ENCODE measurements around the gene ATXN1. TPM values are rescaled to one million over a fixed set of nuclear protein-coding genes. Genes with fewer than 3 reads are reported as not detected.

ATXN1 gene
- total RNA-seq, 4 donors from 2014 or later = 42.4 to 74.9 (median 52.1) TPM

GRCh38 chr6:16596616-16597331 lies 164.5 kb downstream of the ATXN1 start:
- no peak overlapping the region for H3K4me3 ChIP-seq
- no peaks in the 10 kb centered on the region for H3K9me3 ChIP-seq
- intact Hi-C loops (cut with DNase I) = no loop called here
- H3K27ac ChIP-seq (replicated peaks in 1 of 4) = no peak overlapping the region
- peaks cover 0 to 3% (median 0%) of the 10 kb centered on the region in 4 donors for H3K36me3 ChIP-seq
- TF ChIP-seq POLR2A (IDR thresholded peaks at IDR 0.05; ENCODE audit: low read depth) = no peak
- no peak for TF ChIP-seq CTCF (IDR thresholded peaks at IDR 0.05)
- TF ChIP-seq EP300 (IDR thresholded peaks at IDR 0.05) = no peak
- H3K4me1 ChIP-seq = no peaks in the 10 kb centered on the region
- no peaks in the 10 kb centered on the region for H3K27me3 ChIP-seq
- 93% methylated on average over 10 of the region's 10 CpGs for WGBS
- DNase-seq (ENCODE audit: extremely low spot score) = peak; percentile 45

GRCh38 chr6:16595514-16596120 lies 165.6 kb downstream of the ATXN1 start:
- H3K4me3 ChIP-seq = no peak overlapping the region
- intact Hi-C loops (cut with DNase I) = no loop called here
- peak; percentile 8 for DNase-seq (ENCODE audit: extremely low spot score)
- H3K9me3 ChIP-seq = no peaks in the 10 kb centered on the region
- no peaks in the 10 kb centered on the region for H3K4me1 ChIP-seq
- no peaks in the 10 kb centered on the region for H3K27me3 ChIP-seq
- H3K36me3 ChIP-seq = peaks cover 0 to 3% (median 0%) of the 10 kb centered on the region in 4 donors
- WGBS = 79% methylated on average over 8 of the region's 8 CpGs
- no peak overlapping the region for H3K27ac ChIP-seq (replicated peaks in 1 of 4)
- TF ChIP-seq POLR2AphosphoS5 (IDR thresholded peaks at IDR 0.05) (no peak), EP300 (IDR thresholded peaks at IDR 0.05) (no peak), POLR2A (IDR thresholded peaks at IDR 0.05; ENCODE audit: low read depth) (no peak), CTCF (IDR thresholded peaks at IDR 0.05) (no peak)

- intact Hi-C loops (cut with DNase I) = no loop called here
- Histone ChIP-seq H3K27me3 (no peaks in the 10 kb centered on the region), H3K36me3 (peaks cover 0 to 3% (median 0%) of the 10 kb centered on the region in 4 donors), H3K27ac (replicated peaks in 1 of 4) (no peak overlapping the region), H3K4me3 (no peak overlapping the region), H3K9me3 (no peaks in the 10 kb centered on the region), H3K4me1 (no peaks in the 10 kb centered on the region)
- no peak for TF ChIP-seq EP300 (IDR thresholded peaks at IDR 0.05)
- no peak for TF ChIP-seq POLR2AphosphoS5 (IDR thresholded peaks at IDR 0.05)
- TF ChIP-seq CTCF (IDR thresholded peaks at IDR 0.05) = no peak
- no peak for TF ChIP-seq POLR2A (IDR thresholded peaks at IDR 0.05; ENCODE audit: low read depth)
- 88% methylated on average over 5 of the region's 5 CpGs for WGBS
- DNase-seq (ENCODE audit: extremely low spot score) = no peak
These were observed 166.4 kb downstream of the ATXN1 start for GRCh38 chr6:16594849-16595248.

- no peak overlapping the region for H3K27ac ChIP-seq (replicated peaks in 1 of 4)
- peak; percentile 21 for DNase-seq (ENCODE audit: extremely low spot score)
- H3K36me3 ChIP-seq = peaks cover 0 to 3% (median 0%) of the 10 kb centered on the region in 4 donors
- peaks cover 0 to 7% (median 0%) of the 10 kb centered on the region in 4 donors for H3K4me1 ChIP-seq
- TF ChIP-seq POLR2A (IDR thresholded peaks at IDR 0.05; ENCODE audit: low read depth) = no peak
- TF ChIP-seq EP300 (IDR thresholded peaks at IDR 0.05) = no peak
- TF ChIP-seq POLR2AphosphoS5 (IDR thresholded peaks at IDR 0.05) = no peak
- TF ChIP-seq CTCF (IDR thresholded peaks at IDR 0.05) = no peak
- intact Hi-C loops (cut with DNase I) = no loop called here
- H3K4me3 ChIP-seq = no peak overlapping the region
- 85% methylated on average over 12 of the region's 12 CpGs for WGBS
- no peaks in the 10 kb centered on the region for H3K9me3 ChIP-seq
- no peaks in the 10 kb centered on the region for H3K27me3 ChIP-seq
These were observed 168.9 kb downstream of the ATXN1 start for GRCh38 chr6:16592223-16592911.
